Neuronal stem cell (in vitro differentiated cells): ENCODE data around the gene MRPL20.

ENCODE experiments used
- DNase-seq: peaks from one replicate; pipeline ENCODE4 v3.0.0-alpha.2; 2013; ENCODE audit warnings: low spot score
- H2AFZ ChIP-seq: one replicate; pipeline ENCODE4 v1.6.1; 2013; ENCODE audit warnings: mild to moderate bottlenecking, low read length, inconsistent platforms
- H2AK5ac ChIP-seq: 2 replicates; pipeline ENCODE4 v1.6.1; 2013; ENCODE audit warnings: low read depth, mild to moderate bottlenecking, inconsistent platforms, low read length, moderate library complexity, mixed read lengths
- H2BK120ac ChIP-seq: 2 replicates; pipeline ENCODE4 v1.6.1; 2013; ENCODE audit warnings: low read depth, mild to moderate bottlenecking, inconsistent platforms, low read length, moderate library complexity, mixed read lengths
- H2BK12ac ChIP-seq: one replicate; pipeline ENCODE4 v1.6.1; 2013; ENCODE audit warnings: low read length, inconsistent platforms
- H2BK15ac ChIP-seq: 2 replicates; pipeline ENCODE4 v1.6.1; 2013; ENCODE audit warnings: mild to moderate bottlenecking, low read length, inconsistent platforms, mixed read lengths
- H2BK5ac ChIP-seq: one replicate; pipeline ENCODE4 v1.6.1; 2013; ENCODE audit warnings: inconsistent platforms, mild to moderate bottlenecking, low read length, moderate library complexity
- H3K14ac ChIP-seq: one replicate; pipeline ENCODE4 v1.6.1; 2013; ENCODE audit warnings: low read length, inconsistent platforms
- H3K18ac ChIP-seq: 2 replicates; pipeline ENCODE4 v1.6.1; 2013; ENCODE audit warnings: low read length, inconsistent platforms
- H3K23ac ChIP-seq: 2 replicates; pipeline ENCODE4 v1.6.1; 2013; ENCODE audit warnings: low read depth, mild to moderate bottlenecking, mixed read lengths, low read length, inconsistent platforms; ENCODE audit not compliant: poor library complexity
- H3K27ac ChIP-seq: replicated peaks from 3 replicates; pipeline ENCODE4 v1.5.1; 2013; ENCODE audit warnings: low read length, inconsistent platforms
- H3K27me3 ChIP-seq, 3 experiments: 2 replicates each; pipeline ENCODE4 v1.6.1; 2013; ENCODE audit warnings: low read length in 3 of 3, mild to moderate bottlenecking in 2 of 3, inconsistent platforms in 1 of 3, low read depth in 1 of 3, mixed read lengths in 1 of 3, moderate library complexity in 1 of 3; ENCODE audit not compliant: control insufficient read depth in 3 of 3, insufficient read depth in 3 of 3
- H3K36me3 ChIP-seq, 2 donors: replicated peaks in 1 of 2; 2 replicates each; pipeline ENCODE4 v1.6.1; 2013; ENCODE audit warnings: low read length in 2 of 2; ENCODE audit not compliant: control insufficient read depth in 2 of 2, insufficient read depth in 2 of 2
- H3K4ac ChIP-seq: 2 replicates; pipeline ENCODE4 v1.6.1; 2013; ENCODE audit warnings: inconsistent platforms, mild to moderate bottlenecking, low read length, moderate library complexity
- H3K4me1 ChIP-seq, 2 donors: 1 replicate in 1 of 2; 2 replicates in 1 of 2; pipeline ENCODE4 v1.6.1; 2013; ENCODE audit warnings: low read length in 2 of 2, low read depth in 1 of 2; ENCODE audit not compliant: control insufficient read depth in 2 of 2, insufficient read depth in 1 of 2
- H3K4me2 ChIP-seq: one replicate; pipeline ENCODE4 v1.6.1; 2013; ENCODE audit warnings: mild to moderate bottlenecking, low read length, inconsistent platforms; ENCODE audit not compliant: insufficient read depth, poor library complexity, severe bottlenecking
- H3K4me3 ChIP-seq, 2 donors: 2 replicates each; pipeline ENCODE4 v1.5.1; 2013; ENCODE audit warnings: low read length in 2 of 2, mild to moderate bottlenecking in 2 of 2, inconsistent platforms in 1 of 2, moderate library complexity in 1 of 2
- H3K79me1 ChIP-seq: one replicate; pipeline ENCODE4 v1.6.1; 2013; ENCODE audit warnings: low read depth, mild to moderate bottlenecking, inconsistent platforms, low read length, moderate library complexity
- H3K9ac ChIP-seq: one replicate; pipeline ENCODE4 v1.6.1; 2013; ENCODE audit warnings: mild to moderate bottlenecking, low read depth, low read length, inconsistent platforms; ENCODE audit not compliant: poor library complexity
- H3K9me3 ChIP-seq, 2 donors: replicated peaks in 1 of 2; 2 replicates each; pipeline versions ENCODE3 to v1.6.1; 2013; ENCODE audit warnings: low read length in 2 of 2, mild to moderate bottlenecking in 2 of 2, inconsistent platforms in 1 of 2, low read depth in 1 of 2, mixed read lengths in 1 of 2, moderate library complexity in 1 of 2; ENCODE audit not compliant: control insufficient read depth in 2 of 2, insufficient read depth in 1 of 2
- H4K8ac ChIP-seq: one replicate; pipeline ENCODE4 v1.6.1; 2013; ENCODE audit warnings: low read depth, mild to moderate bottlenecking, inconsistent platforms, low read length, moderate library complexity
- H4K91ac ChIP-seq: one replicate; pipeline ENCODE4 v1.6.1; 2013; ENCODE audit warnings: low read length, low read depth, mild to moderate bottlenecking, inconsistent platforms; ENCODE audit not compliant: poor library complexity
- WGBS, 2 donors: extraction: QIAGEN DNeasy Blood & Tissue Kit; methylation state at CpG; one replicate each; pipeline ENCODE4 v1.1.7; 2013; ENCODE audit warnings: missing lambda C conversion rate in 2 of 2, mixed read lengths in 1 of 2; ENCODE audit not compliant: insufficient read length in 2 of 2, insufficient replicate concordance in 1 of 2; ENCODE audit errors: extremely low coverage in 2 of 2; 5-methylcytosine and 5-hydroxymethylcytosine counted together

Gene MRPL20

DNA sequence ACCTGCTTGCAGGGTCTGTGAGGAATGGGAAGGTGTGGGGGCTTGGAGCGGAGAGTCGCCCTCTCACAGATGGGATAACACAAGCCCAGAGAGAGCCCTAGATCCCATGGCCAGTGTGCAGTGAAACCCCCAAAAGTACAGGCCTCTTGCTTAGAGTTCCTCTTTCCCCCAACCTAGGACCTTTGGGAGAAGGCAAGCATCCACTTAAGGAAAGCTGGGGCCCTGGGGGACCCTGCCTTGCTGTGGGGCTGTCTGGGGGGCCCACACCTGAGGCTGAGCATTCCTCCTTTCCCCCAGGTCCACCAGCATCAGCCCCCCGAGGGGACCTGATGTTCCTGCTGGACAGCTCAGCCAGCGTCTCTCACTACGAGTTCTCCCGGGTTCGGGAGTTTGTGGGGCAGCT is 29.5 kb upstream of the MRPL20 start:
- peak overlapping the region; percentile 38 for H4K91ac ChIP-seq
- H2BK12ac ChIP-seq: peak overlapping the region; percentile 59
- peak overlapping the region; percentile 89 for H2BK120ac ChIP-seq
- peaks cover 4% of the 10 kb centered on the region for H3K79me1 ChIP-seq
- H3K27me3 ChIP-seq: peaks cover 0 to 20% (median 5%) of the 10 kb centered on the region in 3 experiments
- peak overlapping the region; percentile 75 for H3K9ac ChIP-seq
- peaks cover 39 to 62% of the 10 kb centered on the region in 2 donors for H3K4me1 ChIP-seq
- no peak for DNase-seq
- peak overlapping the region; percentile 60 for H2BK15ac ChIP-seq
- peak overlapping the region; percentile 30 for H2BK5ac ChIP-seq
- H3K4me3 ChIP-seq: peak overlapping the region in 1 of 2 donors; percentile 38
- H3K4ac ChIP-seq: no peak overlapping the region
- no peaks in the 10 kb centered on the region for H3K36me3 ChIP-seq
- no CpG with 5 or more reads among the region's 7 CpGs for WGBS, 2 donors
- no peak overlapping the region for H4K8ac ChIP-seq
- H3K27ac ChIP-seq: no peak overlapping the region
- H3K23ac ChIP-seq: peak overlapping the region; percentile 39
- H3K14ac ChIP-seq: peak overlapping the region; percentile 63
- peak overlapping the region; percentile 97 for H3K18ac ChIP-seq
- H3K4me2 ChIP-seq: no peak overlapping the region
- H3K9me3 ChIP-seq: no peaks in the 10 kb centered on the region
- H2AK5ac ChIP-seq: peak overlapping the region; percentile 100
- no peak overlapping the region for H2AFZ ChIP-seq

DNA sequence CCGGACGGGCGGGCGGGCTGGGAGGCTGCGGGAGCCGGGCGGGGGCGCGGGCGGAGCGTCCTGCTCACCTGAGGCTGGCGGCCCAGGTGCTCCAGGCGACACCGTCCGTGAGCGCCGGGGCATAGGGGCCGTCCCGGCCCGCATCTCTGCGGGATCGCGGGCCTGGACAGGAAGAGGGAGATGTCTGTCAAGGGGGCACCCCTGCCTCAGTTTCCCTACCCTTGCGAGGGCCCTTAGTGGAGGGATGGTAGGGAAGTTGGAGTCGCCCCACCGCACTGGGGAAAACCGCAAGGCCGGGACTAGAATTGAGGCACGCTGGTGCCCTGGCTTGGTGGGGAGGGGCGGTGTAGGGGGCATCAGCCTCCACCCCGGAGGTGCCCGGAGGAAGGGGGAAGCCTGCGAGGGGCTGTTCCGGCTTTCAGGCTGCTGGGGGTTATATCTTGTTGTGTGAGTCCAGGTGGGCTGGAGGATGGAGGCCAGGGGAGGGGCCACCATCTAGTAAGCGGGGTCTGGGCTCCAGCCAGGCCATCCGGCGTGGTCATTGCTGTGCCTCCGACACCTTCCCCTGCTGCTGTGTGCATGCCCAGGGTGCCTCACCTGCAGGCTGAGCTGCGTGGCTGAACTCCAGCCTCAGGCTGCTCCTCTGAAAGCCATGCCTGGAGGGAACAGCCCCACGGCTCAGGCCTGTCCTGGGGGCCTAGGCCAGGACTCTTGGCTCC is 29.0 kb upstream of the MRPL20 start:
- H3K4me1 ChIP-seq: peaks cover 42 to 68% of the 10 kb centered on the region in 2 donors
- WGBS, 2 donors: no CpG with 5 or more reads among the region's 40 CpGs
- H3K4me2 ChIP-seq: peak overlapping the region; percentile 71
- peak overlapping the region; percentile 89 for H2BK120ac ChIP-seq
- H3K14ac ChIP-seq: peak overlapping the region; percentile 82
- peaks cover 0 to 20% (median 5%) of the 10 kb centered on the region in 3 experiments for H3K27me3 ChIP-seq
- H3K9me3 ChIP-seq: no peaks in the 10 kb centered on the region
- H4K91ac ChIP-seq: peak overlapping the region; percentile 38
- peak overlapping the region; percentile 60 for H2BK15ac ChIP-seq
- H3K36me3 ChIP-seq: no peaks in the 10 kb centered on the region
- peaks cover 4% of the 10 kb centered on the region for H3K79me1 ChIP-seq
- no peak for DNase-seq
- peak overlapping the region; percentile 59 for H2BK12ac ChIP-seq
- H2AK5ac ChIP-seq: peak overlapping the region; percentile 100
- peak overlapping the region; percentile 97 for H3K18ac ChIP-seq
- peak overlapping the region; percentile 4 for H4K8ac ChIP-seq
- peak overlapping the region; percentile 30 for H2BK5ac ChIP-seq
- H3K23ac ChIP-seq: peak overlapping the region; percentile 39
- H3K4me3 ChIP-seq: peak overlapping the region; percentile 38 to 82
- H3K9ac ChIP-seq: peak overlapping the region; percentile 75
- H2AFZ ChIP-seq: no peak overlapping the region
- peak overlapping the region; percentile 3 for H3K4ac ChIP-seq
- no peak overlapping the region for H3K27ac ChIP-seq

DNA sequence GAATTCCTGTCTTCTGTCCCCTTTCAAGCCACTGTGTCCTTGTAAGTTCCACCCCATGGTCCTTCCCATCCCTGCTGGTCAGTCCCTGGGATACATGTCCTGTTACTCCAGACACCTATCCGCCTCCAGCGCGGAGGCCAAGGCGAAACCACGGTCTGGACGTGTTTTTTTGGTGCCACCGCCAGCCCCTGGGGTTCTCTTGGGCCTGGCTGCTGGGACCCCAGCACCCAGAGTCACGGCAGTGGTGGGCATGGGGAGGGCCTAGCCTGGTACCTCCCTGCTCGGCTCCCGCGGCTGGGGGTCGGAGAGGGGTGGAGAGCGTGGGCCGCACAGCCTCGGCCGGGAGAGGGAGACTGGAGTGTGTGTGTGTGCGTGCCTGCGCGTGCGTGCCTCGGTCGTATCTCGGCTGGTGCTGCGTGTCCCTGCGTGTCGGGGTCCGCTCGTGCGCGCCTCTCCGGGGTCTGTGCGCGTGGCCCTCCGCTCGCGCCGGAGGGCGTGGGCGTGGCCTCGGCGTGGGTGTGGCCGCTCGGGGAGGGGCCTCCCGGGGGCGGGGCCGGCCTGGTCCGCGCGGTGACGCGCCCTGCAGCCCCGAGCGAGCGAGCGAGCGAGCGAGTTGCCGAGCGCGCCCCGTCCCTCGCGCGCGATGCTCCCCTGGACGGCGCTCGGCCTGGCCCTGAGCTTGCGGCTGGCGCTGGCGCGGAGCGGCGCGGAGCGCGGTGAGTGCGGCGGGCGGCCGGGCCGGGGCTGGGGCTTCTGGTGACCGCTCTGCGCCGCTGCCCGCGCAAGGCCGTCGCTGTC is 28.2 kb upstream of the MRPL20 start, which contains the start of gene VWA1:
TSS of gene VWA1 (plus strand) at position 585 of the 798 bp plus-strand sequence. CDS start at position 644, 59 bp downstream.
- H3K9me3 ChIP-seq: no peaks in the 10 kb centered on the region
- H3K18ac ChIP-seq: peak within 1 kb of the TSS; percentile 99
- H3K4me2 ChIP-seq: peak within 1 kb of the TSS; percentile 71
- H3K36me3 ChIP-seq: no peaks in the 10 kb centered on the region
- H2BK5ac ChIP-seq: peak within 1 kb of the TSS; percentile 94
- H3K4ac ChIP-seq: peak within 1 kb of the TSS; percentile 32
- peak within 1 kb of the TSS; percentile 38 to 82 for H3K4me3 ChIP-seq
- no CpG with 5 or more reads among the region's 89 CpGs for WGBS, 2 donors
- H2BK15ac ChIP-seq: peak within 1 kb of the TSS; percentile 95
- peak within 1 kb of the TSS; percentile 91 for H2BK120ac ChIP-seq
- H4K91ac ChIP-seq: peak within 1 kb of the TSS; percentile 38
- peak within 1 kb of the TSS; percentile 100 for H2AK5ac ChIP-seq
- H3K27ac ChIP-seq: no peak within 1 kb of the TSS
- peak within 1 kb of the TSS; percentile 82 for H3K14ac ChIP-seq
- DNase-seq: no peak
- peaks cover 4% of the 10 kb centered on the region for H3K79me1 ChIP-seq
- H3K27me3 ChIP-seq: peaks cover 0 to 20% (median 5%) of the 10 kb centered on the region in 3 experiments
- peak within 1 kb of the TSS; percentile 95 for H3K23ac ChIP-seq
- peak within 1 kb of the TSS; percentile 100 for H2BK12ac ChIP-seq
- H3K4me1 ChIP-seq: peaks cover 43 to 69% of the 10 kb centered on the region in 2 donors
- peak within 1 kb of the TSS; percentile 4 for H4K8ac ChIP-seq
- peak within 1 kb of the TSS; percentile 25 for H2AFZ ChIP-seq
- H3K9ac ChIP-seq: peak within 1 kb of the TSS; percentile 91

DNA sequence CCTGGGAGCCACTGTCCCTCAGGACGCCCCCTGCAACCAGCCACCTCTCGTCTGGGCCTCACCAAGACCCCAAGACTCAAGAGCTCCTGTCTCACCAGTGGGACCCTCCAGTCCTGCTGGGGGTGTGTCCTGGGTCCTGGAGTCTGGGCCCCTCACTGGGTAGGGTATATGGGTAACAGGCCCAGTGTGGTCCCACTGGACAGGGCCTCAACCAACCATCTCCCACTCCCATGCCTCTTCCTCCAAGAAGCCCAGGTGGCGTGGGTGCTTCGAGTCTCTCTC is 27.7 kb upstream of the MRPL20 start:
- Histone ChIP-seq H3K27me3 (peaks cover 0 to 20% (median 5%) of the 10 kb centered on the region in 3 experiments), H2AFZ (peak overlapping the region; percentile 25), H3K27ac (no peak overlapping the region), H3K4me1 (peaks cover 45 to 72% of the 10 kb centered on the region in 2 donors), H2BK12ac (peak overlapping the region; percentile 99), H3K79me1 (peaks cover 4% of the 10 kb centered on the region), H3K4me2 (peak overlapping the region; percentile 21), H3K18ac (peak overlapping the region; percentile 99), H3K4ac (peak overlapping the region; percentile 32), H3K9me3 (no peaks in the 10 kb centered on the region), H4K91ac (peak overlapping the region; percentile 4), H3K4me3 (peak overlapping the region in 1 of 2 donors; percentile 30), H2AK5ac (peak overlapping the region; percentile 100), H2BK120ac (peak overlapping the region; percentile 91), H3K23ac (peak overlapping the region; percentile 75), H4K8ac (no peak overlapping the region), H2BK15ac (peak overlapping the region; percentile 95), H2BK5ac (peak overlapping the region; percentile 94), H3K9ac (no peak overlapping the region), H3K14ac (peak overlapping the region; percentile 2), H3K36me3 (no peaks in the 10 kb centered on the region)
- no CpG with 5 or more reads among the region's 4 CpGs for WGBS, 2 donors
- no peak for DNase-seq
